ENCODE measurements around the gene RAB8A.

The RAB8A gene

DNA sequence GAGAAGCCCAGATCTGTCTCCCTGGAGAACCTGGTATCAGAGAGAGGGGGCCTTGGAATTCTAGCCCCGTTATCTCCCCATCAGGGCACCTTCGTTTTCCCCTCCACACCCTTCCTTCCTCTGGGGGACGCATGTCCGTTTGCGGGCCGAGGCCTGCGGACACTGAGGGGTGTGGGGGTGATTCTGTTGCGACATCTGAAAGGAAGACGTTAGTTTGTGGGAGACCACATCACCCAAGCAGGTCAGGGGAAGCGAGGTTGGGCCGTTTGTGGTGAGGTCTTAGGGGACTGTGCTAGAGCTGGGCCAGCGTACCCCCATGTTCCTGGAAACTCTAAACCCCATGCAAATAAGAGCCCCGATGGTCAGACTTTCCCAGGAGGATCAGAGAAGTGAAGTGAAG is 28.1 kb downstream of the RAB8A start:
- DNase-seq (ENCODE audit: low read depth in 4 of 4, low spot score in 1 of 4): no peak

GRCh38 chr19:16141043-16141442 is 29.4 kb downstream of the RAB8A start:
- no peak for DNase-seq (ENCODE audit: low read depth in 4 of 4, low spot score in 1 of 4)

DNA sequence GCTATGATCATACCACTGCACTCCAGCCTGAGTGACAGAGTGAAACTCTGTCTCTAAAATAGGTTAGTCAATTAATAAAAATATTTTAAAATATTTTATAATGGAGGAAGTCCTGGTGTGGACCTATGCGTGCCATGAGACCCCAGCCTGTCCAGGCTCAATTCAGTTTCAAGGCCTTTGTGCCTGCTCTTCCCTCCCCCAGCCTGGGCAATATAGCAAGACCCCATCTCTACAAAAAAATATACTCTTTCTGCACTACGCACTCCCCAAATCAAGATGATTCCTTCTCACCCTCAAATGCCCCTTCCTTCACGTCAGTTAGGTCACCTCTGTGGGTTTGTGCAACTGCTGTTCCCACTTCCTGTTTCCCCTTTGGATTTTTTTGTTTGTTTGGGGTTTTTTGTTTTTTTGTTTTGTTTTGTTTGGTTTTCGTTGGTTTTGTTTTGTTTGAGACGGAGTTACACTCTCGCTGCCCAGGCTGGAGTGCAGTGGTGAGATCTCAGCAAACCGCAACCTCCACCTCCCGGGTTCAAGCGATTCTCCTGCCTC is 30.4 kb downstream of the RAB8A start:
- DNase-seq (ENCODE audit: low read depth in 4 of 4, low spot score in 1 of 4): no peak

DNA sequence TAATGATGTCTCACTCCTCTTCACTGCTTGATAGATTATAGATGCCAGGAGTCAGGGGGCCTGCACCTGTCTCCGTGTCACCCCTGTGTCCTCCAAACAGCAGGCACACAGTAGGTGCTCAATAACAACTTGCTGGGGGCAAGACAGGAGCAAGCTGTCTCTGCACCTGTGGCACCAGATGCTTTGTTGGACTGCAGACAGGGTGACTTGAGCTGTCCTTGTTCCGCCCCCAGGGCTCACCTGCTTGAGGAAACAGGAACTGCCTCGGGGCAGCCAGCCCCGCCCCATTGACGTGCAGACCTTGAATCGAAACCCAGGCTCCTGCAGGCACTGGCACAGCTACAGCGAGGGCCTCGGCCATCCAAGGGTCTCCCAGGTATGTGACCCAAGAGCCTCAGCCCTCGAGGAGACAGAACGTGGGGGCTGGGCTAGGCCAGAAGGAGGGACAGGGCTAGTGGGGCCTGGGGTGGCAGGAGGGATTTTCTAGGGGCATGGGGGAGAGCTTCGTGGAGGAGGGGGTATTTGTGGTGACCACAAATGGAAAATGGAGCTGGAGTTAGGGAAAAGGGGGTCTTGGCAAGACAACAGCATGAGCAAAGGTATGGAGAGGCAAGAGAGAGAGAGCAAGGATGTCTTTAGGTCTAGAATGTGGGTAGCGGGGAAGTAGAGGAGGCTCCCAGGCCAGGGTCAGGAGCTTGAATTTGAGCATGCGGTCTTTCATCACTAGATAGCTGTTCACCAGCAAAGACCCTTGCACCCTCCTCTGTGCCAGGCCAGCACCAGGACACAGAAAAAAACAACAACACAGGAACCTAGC is 31.9 kb downstream of the RAB8A start, which contains the start of gene HSH2D:
Gene HSH2D (plus strand): TSS at position 287 of the 817 bp plus-strand sequence. CDS start 5,066 bp downstream, outside the sequence.
- DNase-seq (ENCODE audit: low read depth in 4 of 4, low spot score in 1 of 4): peak; percentile 32 to 65 (median 44)

GRCh38 chr19:16144216-16144581 is 32.5 kb downstream of the RAB8A start:
- DNase-seq (ENCODE audit: low read depth in 4 of 4, low spot score in 1 of 4): no peak

DNA sequence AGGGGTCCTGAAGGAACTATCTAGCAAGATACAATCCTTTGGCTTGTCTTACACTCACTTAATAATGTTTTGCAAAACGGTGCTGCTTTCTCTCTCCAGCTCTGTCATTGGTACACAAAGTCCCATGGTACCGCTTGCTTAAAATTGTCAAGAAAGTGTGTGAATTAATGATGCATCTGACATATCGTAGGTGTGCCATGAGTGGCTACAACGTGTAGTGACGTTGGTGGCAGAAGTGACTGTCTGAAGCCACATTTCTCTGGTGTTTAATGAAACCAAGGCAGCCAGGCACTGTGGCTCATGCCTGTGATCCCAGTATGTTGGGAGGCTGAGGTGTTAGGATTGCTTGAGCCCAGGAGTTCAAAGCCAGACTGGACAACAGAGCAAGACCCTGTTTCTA is 34.4 kb downstream of the RAB8A start:
- no peak for DNase-seq (ENCODE audit: low read depth in 4 of 4, low spot score in 1 of 4)

DNA sequence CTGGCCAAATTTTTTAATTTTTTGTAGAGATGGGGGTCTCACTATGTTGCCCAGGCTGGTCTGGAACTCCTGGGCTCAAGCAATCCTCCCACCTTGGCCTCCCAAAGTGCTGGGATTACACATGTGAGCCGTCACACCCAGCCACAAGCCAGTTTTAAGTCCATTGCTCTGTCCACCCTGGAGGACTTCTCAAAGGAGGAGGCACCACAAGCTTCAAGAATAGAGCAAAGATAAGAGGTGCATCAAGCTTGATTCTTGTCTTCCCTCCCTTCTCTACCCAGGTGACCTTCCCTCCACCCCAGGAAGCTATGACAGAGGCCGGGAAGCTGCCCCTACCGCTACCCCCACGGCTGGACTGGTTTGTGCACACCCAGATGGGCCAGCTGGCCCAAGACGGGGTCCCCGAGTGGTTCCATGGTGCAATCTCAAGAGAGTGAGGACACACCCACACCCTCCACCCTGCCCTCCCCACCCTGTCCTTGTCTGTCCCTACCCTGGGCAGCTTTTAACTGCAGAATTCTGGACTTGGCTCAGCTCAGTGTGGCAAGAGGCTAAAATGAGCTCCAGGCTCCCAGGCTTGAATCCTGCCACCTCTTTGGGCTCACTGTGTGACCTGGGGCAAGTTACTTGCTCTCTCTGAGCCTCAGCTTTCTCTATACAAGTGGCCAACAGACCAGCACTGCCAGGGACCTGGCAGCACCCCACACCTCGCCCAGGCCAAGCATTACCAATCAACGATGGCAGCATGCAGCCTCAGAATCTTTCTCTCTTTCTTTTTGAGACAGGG is 36.9 kb downstream of the RAB8A start:
- no peak for DNase-seq (ENCODE audit: low read depth in 4 of 4, low spot score in 1 of 4)

DNA sequence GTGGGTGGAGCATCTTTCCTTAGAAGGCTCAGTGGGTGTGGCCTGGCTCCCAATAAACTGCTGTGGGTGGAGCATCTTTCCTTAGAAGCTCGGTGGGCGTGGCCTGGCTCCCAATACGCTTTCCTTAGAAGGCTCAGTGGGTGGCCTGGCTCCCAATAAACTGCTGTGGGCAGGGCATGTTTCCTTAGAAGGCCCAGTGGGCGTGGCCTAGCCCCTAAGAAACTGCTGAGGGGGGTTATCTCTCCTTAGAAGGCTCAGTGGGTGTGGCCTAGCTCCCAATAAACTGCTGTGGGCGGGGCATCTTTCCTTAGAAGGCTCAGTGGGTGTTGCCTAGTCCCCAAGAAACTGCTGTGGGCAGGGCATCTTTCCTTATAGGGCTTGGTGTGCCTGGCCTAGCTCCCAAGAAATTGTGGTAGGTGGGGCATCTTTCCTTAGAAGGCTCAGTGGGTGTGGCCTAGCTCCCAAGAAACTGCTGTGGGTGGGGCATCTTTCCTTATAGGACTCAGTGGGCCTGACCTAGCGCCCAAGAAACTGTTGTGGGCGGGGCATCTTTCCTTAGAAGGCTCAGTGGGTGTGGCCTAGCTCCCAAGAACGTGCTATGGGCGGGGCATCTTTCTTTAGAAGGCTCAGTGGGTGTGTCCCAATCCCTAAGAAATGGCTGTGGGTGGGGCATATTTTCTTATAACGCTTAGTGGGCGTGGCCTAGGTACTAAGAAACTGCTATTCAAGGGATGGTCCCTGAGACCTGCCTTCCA is 42.1 kb downstream of the RAB8A start:
- DNase-seq (ENCODE audit: low read depth in 4 of 4, low spot score in 1 of 4): no peak

DNA sequence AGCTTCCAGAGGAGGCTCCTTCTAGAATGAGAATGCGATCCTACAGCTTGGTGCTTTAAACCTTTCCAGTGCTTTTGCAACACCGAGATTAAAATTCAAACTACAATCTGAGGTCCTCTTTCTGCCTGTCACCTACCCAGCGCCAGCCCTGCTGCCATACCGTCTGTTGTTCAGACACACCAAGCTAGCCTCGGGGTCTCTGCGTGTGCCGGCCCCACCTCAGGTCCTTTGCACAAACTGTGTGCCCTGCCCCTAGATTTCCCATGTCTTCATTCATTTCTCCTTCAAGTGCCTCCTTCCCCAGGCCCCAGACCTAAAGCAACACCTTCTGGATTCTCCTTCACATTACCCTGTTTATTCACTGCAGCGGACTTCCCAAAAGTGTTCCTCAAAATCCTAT is 42.9 kb downstream of the RAB8A start:
- DNase-seq (ENCODE audit: low read depth in 4 of 4, low spot score in 1 of 4): no peak

DNA sequence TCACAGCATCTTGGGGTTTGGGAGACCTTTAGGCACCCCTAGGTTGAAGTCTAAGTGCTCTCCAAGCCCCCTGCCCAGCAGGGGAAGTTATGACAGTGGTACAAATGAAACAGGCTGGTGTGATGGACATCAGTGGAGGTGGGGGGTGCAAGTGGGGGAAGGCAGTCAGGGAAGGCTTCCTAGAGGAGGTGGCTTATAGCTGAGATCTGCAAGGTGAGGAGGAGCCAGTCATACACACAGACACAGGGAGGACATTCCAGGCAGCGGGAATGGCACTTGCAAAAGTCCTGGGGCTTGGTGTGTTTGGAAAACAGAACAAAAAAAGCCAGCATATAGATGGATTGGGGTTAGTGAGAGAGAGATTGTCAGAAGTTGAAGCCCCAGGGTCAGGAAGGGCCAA is 43.4 kb downstream of the RAB8A start:
- DNase-seq (ENCODE audit: low read depth in 4 of 4, low spot score in 1 of 4): no peak

- no peak for DNase-seq (ENCODE audit: low read depth in 4 of 4, low spot score in 1 of 4)
Observed at GRCh38 chr19:16156904-16157303, 45.2 kb downstream of the RAB8A start.

- no peak for DNase-seq (ENCODE audit: low read depth in 4 of 4, low spot score in 1 of 4)
Observed at GRCh38 chr19:16157601-16158000, 45.9 kb downstream of the RAB8A start.

DNA sequence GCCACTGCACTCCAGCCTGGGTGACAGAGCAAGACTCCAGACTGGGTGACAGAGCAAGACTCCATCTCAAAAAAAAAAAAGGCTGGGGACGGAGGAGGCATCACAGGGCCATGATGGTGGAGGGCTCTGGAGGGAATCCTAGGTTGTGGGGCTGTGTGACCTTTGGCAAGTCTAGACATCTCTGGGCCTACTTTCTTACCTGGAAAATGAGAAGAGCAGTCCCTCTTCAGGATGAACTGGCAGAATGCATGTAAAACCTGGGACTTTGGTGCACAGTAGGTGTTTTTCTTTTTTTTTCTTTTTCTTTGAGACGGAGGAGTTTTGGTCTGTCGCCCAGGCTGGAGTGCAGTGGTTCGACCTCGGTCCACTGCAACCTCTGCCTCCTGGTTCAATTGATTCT is 48.0 kb downstream of the RAB8A start:
- DNase-seq (ENCODE audit: low read depth in 4 of 4, low spot score in 1 of 4): no peak

GRCh38 chr19:16160445-16160942 is 48.8 kb downstream of the RAB8A start:
- DNase-seq (ENCODE audit: low read depth in 4 of 4, low spot score in 1 of 4): no peak

DNA sequence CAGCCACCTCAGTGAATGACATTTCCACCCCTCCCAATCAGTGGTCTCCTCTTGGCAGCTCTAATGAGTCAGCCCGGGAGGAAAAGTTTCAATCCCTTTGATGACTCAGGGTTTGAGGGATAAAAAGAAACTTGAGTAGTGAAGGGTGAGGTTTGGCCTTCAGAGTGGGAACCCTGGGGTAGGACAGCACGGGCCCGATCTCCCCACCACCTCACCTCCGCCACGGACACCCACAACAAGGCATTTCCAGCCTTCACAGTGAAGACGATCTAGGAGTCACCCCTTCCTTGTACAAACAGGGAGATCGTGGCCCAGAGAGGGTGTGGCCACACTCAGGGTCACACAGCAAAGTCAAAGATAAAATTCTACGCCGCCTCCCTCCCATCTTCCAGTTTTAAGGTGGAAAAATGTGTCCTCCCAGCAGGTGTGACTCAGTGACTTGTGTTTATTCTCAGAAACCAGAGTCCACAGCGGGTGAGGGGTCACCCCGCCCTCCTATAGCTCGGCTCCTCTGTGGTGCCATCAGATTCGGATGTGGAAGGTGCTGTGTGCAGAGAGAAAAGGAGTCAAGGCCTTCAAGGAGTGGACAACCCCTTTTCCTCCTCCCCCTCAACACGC is 49.4 kb downstream of the RAB8A start:
- peak in 1 of 4 experiments; percentile 49 for DNase-seq (ENCODE audit: low read depth in 4 of 4, low spot score in 1 of 4)

DNA sequence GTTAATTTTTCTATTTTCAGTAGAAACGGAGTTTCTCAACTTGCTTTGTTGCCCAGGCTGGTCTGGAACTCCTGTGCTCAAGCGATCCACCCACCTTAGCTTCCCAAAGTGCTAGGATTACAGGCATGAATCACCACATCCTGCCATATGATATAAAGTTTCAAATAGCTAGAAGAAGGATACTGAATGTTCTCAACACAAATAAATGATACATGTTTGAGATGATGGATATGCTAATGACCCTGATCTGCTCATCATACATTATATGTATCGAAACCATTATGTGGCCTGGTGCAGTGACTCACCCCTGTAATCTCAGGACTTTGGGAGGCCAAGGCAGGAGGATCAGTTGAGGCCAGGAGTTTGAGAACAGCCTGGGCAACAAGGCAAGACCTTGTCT is 50.2 kb downstream of the RAB8A start:
- no peak for DNase-seq (ENCODE audit: low read depth in 4 of 4, low spot score in 1 of 4)

- DNase-seq (ENCODE audit: low read depth in 4 of 4, low spot score in 1 of 4): no peak
Observed at GRCh38 chr19:16164222-16164890, 52.7 kb downstream of the RAB8A start.

DNA sequence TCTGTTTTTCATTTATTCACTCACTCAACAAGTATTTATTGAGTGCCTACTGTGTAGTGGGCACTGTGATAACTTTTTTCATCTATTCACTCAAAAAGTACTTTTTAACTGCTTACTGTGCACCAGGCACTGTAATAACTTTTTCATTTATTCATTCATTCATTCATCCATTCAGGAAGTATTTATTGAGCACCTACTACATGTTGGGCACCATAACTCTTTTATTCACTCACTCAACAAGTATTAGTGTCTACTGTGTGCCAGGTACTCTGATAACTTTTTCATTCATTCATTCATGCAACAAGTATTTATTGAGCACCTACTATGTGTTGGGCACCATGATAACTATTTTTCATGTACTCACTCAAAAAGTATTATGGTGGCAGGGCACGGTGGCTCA is 54.7 kb downstream of the RAB8A start:
- DNase-seq (ENCODE audit: low read depth in 4 of 4, low spot score in 1 of 4): no peak

GRCh38 chr19:16167055-16167454 is 55.4 kb downstream of the RAB8A start:
- DNase-seq (ENCODE audit: low read depth in 4 of 4, low spot score in 1 of 4): no peak

DNA sequence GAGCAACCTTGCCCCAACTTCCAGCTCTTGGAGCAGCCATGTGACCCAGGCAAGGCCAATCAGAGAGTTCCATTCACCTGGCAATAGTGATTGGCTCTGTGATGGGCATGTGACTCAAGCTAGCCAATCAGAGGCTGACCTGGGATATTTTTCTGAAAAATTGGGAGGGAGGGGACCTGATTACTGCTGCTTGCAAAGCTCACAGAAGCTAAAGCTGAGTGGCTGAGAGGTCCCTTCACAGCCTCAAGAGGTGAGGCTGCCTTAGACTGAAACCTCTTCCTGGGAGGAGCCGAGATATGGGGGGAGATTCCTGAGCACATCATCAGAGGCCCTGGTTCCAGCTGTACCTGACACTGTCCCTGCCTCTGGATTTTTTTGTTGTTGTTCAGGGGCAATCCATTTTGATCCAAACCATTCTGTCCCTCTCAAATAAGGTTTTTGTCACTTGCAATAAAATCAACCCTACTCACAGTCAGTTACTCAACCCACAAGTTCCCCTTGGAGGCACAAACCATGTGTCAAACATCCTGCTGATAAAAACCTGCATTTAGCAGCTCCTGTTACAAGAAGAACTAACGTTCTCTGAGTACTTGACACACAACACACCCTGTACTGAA is 56.9 kb downstream of the RAB8A start:
- no peak for DNase-seq (ENCODE audit: low read depth in 4 of 4, low spot score in 1 of 4)
